RCC 7860 (cell line): ENCODE measurements around the gene NBPF6.
"Not testable (repeated sequence)": the region's sequence is repeated elsewhere in the genome, so short reads cannot be mapped to it uniquely, and the experiment has no call there.

Source experiments
- DNase-seq: peaks from one replicate; pipeline ENCODE4 v3.0.0-alpha.2; 2015; ENCODE audit warnings: low spot score
- FAIRE-seq: peaks from 2 replicates; lab custom pipeline; 2012; peaks lifted over from hg19 to GRCh38; lab: Jason Lieb, UNC

NBPF6 gene

GRCh38 chr1:108450043-108450442 is at the start of gene NBPF6:
NBPF6 (plus strand) TSS chr1:108450343; CDS start chr1:108450602, 259 bp downstream.
- FAIRE-seq, DNase-seq: not testable (repeated sequence)

- DNase-seq, FAIRE-seq: not testable (repeated sequence)
Observed at GRCh38 chr1:108411098-108411833, 38.9 kb upstream of the NBPF6 start.

- not testable (repeated sequence) for DNase-seq, FAIRE-seq
Observed at GRCh38 chr1:108420129-108420528, 30.0 kb upstream of the NBPF6 start.

GRCh38 chr1:108421061-108421916 is 28.9 kb upstream of the NBPF6 start:
- FAIRE-seq = not testable (repeated sequence)

GRCh38 chr1:108426877-108427276 is 23.3 kb upstream of the NBPF6 start:
- not testable (repeated sequence) for FAIRE-seq, DNase-seq

More at GRCh38 chr1:108421061-108421916, 28.9 kb upstream of the NBPF6 start:
- not testable (repeated sequence) for DNase-seq

- not testable (repeated sequence) for FAIRE-seq, DNase-seq
Observed at GRCh38 chr1:108432002-108432401, 18.1 kb upstream of the NBPF6 start.

GRCh38 chr1:108433404-108433803 is 16.7 kb upstream of the NBPF6 start:
- FAIRE-seq, DNase-seq: not testable (repeated sequence)

GRCh38 chr1:108438536-108438935 is 11.6 kb upstream of the NBPF6 start:
- DNase-seq, FAIRE-seq: not testable (repeated sequence)

- not testable (repeated sequence) for DNase-seq, FAIRE-seq
Observed at GRCh38 chr1:108454521-108454920, 4.4 kb downstream of the NBPF6 start.

GRCh38 chr1:108458661-108459060 is 8.5 kb downstream of the NBPF6 start:
- FAIRE-seq, DNase-seq: not testable (repeated sequence)

GRCh38 chr1:108461758-108462157 is 11.6 kb downstream of the NBPF6 start:
- not testable (repeated sequence) for FAIRE-seq

GRCh38 chr1:108463962-108464361 is 13.8 kb downstream of the NBPF6 start:
- DNase-seq, FAIRE-seq: not testable (repeated sequence)

More at GRCh38 chr1:108461758-108462157, 11.6 kb downstream of the NBPF6 start:
- DNase-seq = not testable (repeated sequence)

GRCh38 chr1:108466166-108466565 is 16.0 kb downstream of the NBPF6 start:
- not testable (repeated sequence) for FAIRE-seq, DNase-seq

- not testable (repeated sequence) for DNase-seq, FAIRE-seq
Observed at GRCh38 chr1:108467155-108467554, 17.0 kb downstream of the NBPF6 start.

- FAIRE-seq = not testable (repeated sequence)
Observed at GRCh38 chr1:108470750-108471149, 20.6 kb downstream of the NBPF6 start.

GRCh38 chr1:108474516-108474915 is 24.4 kb downstream of the NBPF6 start:
- not testable (repeated sequence) for DNase-seq, FAIRE-seq

More at GRCh38 chr1:108470750-108471149, 20.6 kb downstream of the NBPF6 start:
- DNase-seq = not testable (repeated sequence)

- DNase-seq (no peak), FAIRE-seq (no peak)
Observed at GRCh38 chr1:108478429-108479015, 28.4 kb downstream of the NBPF6 start.

GRCh38 chr1:108482708-108483107 is 32.6 kb downstream of the NBPF6 start:
- DNase-seq (no peak), FAIRE-seq (no peak)

GRCh38 chr1:108485990-108486389 is 35.8 kb downstream of the NBPF6 start:
- not testable (repeated sequence) for FAIRE-seq, DNase-seq

GRCh38 chr1:108486707-108487106 is 36.6 kb downstream of the NBPF6 start:
- not testable (repeated sequence) for FAIRE-seq, DNase-seq
